ENCODE results near the gene ZHX3.

Gene ZHX3

DNA sequence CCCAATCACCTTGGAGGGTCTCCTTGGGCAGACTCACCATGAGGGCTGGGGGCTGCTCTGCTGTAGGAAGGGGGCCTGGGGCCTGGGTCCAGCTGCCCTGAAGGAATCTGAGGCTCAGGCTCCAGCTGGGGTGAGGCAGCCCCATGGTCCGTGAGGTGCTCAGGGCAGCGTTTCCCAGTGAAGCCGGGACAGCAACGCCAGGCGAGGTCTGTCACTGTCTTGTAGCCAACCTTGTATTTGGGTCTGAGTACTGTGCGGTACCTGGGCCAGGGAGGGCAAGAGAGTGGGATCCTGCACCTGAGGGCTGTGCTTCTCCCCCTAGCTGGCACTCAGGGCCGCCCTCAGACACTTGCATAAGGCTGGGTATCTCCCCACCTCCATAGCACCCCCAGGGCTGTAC, 46.1 kb upstream of the ZHX3 start:
- H3K4me3 ChIP-seq (ENCODE audit: low read length, poor library complexity, severe bottlenecking), result no peak overlapping the region
- H4K20me1 ChIP-seq (ENCODE audit: insufficient read depth, low read length, poor library complexity, severe bottlenecking), result no peaks in the 10 kb centered on the region
- no peaks in the 10 kb centered on the region for H3K9me3 ChIP-seq (ENCODE audit: insufficient read depth, low read depth, low read length)
- H3K4me2 ChIP-seq (ENCODE audit: low read depth, low read length, poor library complexity, severe bottlenecking), result no peak overlapping the region
- no peaks in the 10 kb centered on the region for H3K9me2 ChIP-seq (replicated peaks; ENCODE audit: low read depth, low read length)
- H3F3A ChIP-seq (ENCODE audit: low read depth), result no peaks in the 10 kb centered on the region
- no peak overlapping the region for H3K9ac ChIP-seq (ENCODE audit: low read depth, low read length, poor library complexity, severe bottlenecking)
- H3K36me3 ChIP-seq (ENCODE audit: insufficient read depth, low read length), result no peaks in the 10 kb centered on the region
- TF ChIP-seq EZH2phosphoT487 (IDR thresholded peaks at IDR 0.05; ENCODE audit: borderline replicate concordance), result no peak
- TF ChIP-seq, protein P1, sequence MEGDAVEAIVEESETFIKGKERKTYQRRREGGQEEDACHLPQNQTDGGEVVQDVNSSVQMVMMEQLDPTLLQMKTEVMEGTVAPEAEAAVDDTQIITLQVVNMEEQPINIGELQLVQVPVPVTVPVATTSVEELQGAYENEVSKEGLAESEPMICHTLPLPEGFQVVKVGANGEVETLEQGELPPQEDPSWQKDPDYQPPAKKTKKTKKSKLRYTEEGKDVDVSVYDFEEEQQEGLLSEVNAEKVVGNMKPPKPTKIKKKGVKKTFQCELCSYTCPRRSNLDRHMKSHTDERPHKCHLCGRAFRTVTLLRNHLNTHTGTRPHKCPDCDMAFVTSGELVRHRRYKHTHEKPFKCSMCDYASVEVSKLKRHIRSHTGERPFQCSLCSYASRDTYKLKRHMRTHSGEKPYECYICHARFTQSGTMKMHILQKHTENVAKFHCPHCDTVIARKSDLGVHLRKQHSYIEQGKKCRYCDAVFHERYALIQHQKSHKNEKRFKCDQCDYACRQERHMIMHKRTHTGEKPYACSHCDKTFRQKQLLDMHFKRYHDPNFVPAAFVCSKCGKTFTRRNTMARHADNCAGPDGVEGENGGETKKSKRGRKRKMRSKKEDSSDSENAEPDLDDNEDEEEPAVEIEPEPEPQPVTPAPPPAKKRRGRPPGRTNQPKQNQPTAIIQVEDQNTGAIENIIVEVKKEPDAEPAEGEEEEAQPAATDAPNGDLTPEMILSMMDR (conservative IDR thresholded peaks at IDR 0.05; ENCODE audit: low read length), result no peak
- H3K27me3 ChIP-seq (ENCODE audit: insufficient read depth, low read length, poor library complexity, severe bottlenecking), result no peaks in the 10 kb centered on the region
- H3K4me1 ChIP-seq (ENCODE audit: insufficient read depth, low read length, poor library complexity, severe bottlenecking), result no peaks in the 10 kb centered on the region
- no peaks in the 10 kb centered on the region for H3K79me2 ChIP-seq (ENCODE audit: insufficient read depth, low read length)
- H2AFZ ChIP-seq (ENCODE audit: low read length), result no peak overlapping the region

DNA sequence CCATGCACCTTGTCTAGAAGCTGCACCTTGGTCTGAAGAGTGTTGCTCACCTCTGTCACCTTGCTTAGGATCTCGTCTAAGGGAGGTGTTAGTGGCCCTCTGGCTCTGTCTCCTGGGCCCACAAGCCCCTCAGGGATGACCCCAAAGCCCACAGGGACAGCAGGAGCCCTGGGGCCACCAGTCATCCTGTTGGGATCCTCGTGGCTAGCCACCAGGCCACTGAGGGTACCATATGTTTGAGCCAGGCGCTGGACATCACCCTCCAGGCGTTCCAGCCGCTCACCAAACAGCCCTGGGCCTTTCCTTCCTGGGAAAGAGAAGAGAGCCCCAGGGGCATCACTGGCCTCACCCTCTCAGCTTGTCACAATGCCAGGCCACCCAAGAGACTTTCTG, 45.2 kb upstream of the ZHX3 start:
- H3K9me2 ChIP-seq (replicated peaks; ENCODE audit: low read depth, low read length), result no peaks in the 10 kb centered on the region
- H3K9ac ChIP-seq (ENCODE audit: low read depth, low read length, poor library complexity, severe bottlenecking), result no peak overlapping the region
- H3K9me3 ChIP-seq (ENCODE audit: insufficient read depth, low read depth, low read length), result no peaks in the 10 kb centered on the region
- H2AFZ ChIP-seq (ENCODE audit: low read length), result no peak overlapping the region
- no peaks in the 10 kb centered on the region for H3K4me1 ChIP-seq (ENCODE audit: insufficient read depth, low read length, poor library complexity, severe bottlenecking)
- H3K27me3 ChIP-seq (ENCODE audit: insufficient read depth, low read length, poor library complexity, severe bottlenecking), result no peaks in the 10 kb centered on the region
- H3F3A ChIP-seq (ENCODE audit: low read depth), result no peaks in the 10 kb centered on the region
- H4K20me1 ChIP-seq (ENCODE audit: insufficient read depth, low read length, poor library complexity, severe bottlenecking), result no peaks in the 10 kb centered on the region
- no peak for TF ChIP-seq EZH2phosphoT487 (IDR thresholded peaks at IDR 0.05; ENCODE audit: borderline replicate concordance)
- TF ChIP-seq, protein P1 (conservative IDR thresholded peaks at IDR 0.05; ENCODE audit: low read length), result no peak
- H3K4me3 ChIP-seq (ENCODE audit: low read length, poor library complexity, severe bottlenecking), result no peak overlapping the region
- H3K4me2 ChIP-seq (ENCODE audit: low read depth, low read length, poor library complexity, severe bottlenecking), result no peak overlapping the region
- H3K36me3 ChIP-seq (ENCODE audit: insufficient read depth, low read length), result no peaks in the 10 kb centered on the region
- no peaks in the 10 kb centered on the region for H3K79me2 ChIP-seq (ENCODE audit: insufficient read depth, low read length)

DNA sequence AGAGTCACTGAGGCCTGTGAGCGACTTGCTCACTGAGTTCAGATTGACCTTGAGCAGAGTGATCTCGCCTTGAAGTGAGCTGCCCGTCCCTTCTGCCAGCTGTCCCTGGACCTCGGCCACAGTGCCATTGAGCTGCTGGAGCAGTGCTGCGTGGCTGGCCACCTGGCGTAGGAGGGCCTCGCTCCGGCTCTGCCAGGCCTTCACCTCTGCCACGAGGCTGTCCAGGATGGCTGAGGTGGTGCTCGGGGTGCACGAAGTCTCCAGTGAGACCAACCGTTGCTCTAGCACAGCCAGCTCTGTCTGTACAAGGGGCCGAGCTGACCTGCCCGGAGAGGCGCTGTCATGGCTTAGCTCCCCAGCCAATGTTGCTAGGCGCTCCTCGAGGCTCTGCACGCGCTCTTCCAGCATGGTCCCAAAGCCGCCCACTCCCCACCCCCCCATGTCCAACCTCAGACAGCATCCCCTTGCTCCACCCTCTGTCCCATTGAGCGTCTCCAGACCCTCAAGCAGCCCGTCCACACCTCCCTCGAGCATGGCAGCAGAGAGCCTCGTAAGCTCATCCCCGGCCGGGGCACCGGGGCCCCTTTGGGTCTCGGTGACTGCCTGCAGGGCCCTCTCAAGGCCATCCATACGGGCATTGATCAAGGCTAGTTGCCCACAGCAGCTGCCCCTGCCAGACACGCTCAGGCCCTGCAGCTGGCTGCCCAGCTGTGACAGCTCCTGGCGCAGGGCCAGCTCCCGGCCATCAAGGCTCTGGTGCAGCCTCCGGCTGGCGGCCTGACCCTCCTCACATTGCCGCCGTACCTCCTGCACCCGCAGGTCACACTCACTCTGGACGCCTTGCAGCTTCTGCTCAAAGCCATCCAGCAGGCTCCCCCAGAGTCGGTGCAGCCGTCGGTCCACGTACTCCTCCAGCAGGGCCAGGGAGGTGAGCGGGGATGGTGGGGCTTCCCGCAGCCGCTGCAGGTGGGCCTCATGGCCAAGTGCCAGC, 44.5 kb upstream of the ZHX3 start:
- Histone ChIP-seq H3K4me2 (ENCODE audit: low read depth, low read length, poor library complexity, severe bottlenecking) (no peak overlapping the region), H3K36me3 (ENCODE audit: insufficient read depth, low read length) (no peaks in the 10 kb centered on the region), H3K4me3 (ENCODE audit: low read length, poor library complexity, severe bottlenecking) (no peak overlapping the region), H3K79me2 (ENCODE audit: insufficient read depth, low read length) (no peaks in the 10 kb centered on the region), H3K9ac (ENCODE audit: low read depth, low read length, poor library complexity, severe bottlenecking) (no peak overlapping the region), H3K9me3 (ENCODE audit: insufficient read depth, low read depth, low read length) (no peaks in the 10 kb centered on the region), H2AFZ (ENCODE audit: low read length) (no peak overlapping the region), H3K4me1 (ENCODE audit: insufficient read depth, low read length, poor library complexity, severe bottlenecking) (no peaks in the 10 kb centered on the region), H3K9me2 (replicated peaks; ENCODE audit: low read depth, low read length) (no peaks in the 10 kb centered on the region), H4K20me1 (ENCODE audit: insufficient read depth, low read length, poor library complexity, severe bottlenecking) (no peaks in the 10 kb centered on the region), H3F3A (ENCODE audit: low read depth) (no peaks in the 10 kb centered on the region), H3K27me3 (ENCODE audit: insufficient read depth, low read length, poor library complexity, severe bottlenecking) (no peaks in the 10 kb centered on the region)
- TF ChIP-seq EZH2phosphoT487 (IDR thresholded peaks at IDR 0.05; ENCODE audit: borderline replicate concordance), result no peak
- TF ChIP-seq, protein P1 (conservative IDR thresholded peaks at IDR 0.05; ENCODE audit: low read length), result no peak
